ENCODE measurements around the gene SLC7A1.
A peak's percentile ranks its signal among the peaks of the same experiment; 100 is the strongest.

SLC7A1 gene

GRCh38 chr13:29484796-29485195, 110.7 kb downstream of the SLC7A1 start:
- no peak overlapping the region for H3K4me3 ChIP-seq (ENCODE audit: low read depth, low read length)
- TF ChIP-seq POLR2A (IDR thresholded peaks at IDR 0.05; ENCODE audit: extremely low read depth, insufficient read length) (no peak), CTCF (IDR thresholded peaks at IDR 0.05; ENCODE audit: low read depth, low read length) (no peak), MYC (IDR thresholded peaks at IDR 0.05; ENCODE audit: low read depth, low read length) (no peak), MAX (IDR thresholded peaks at IDR 0.05; ENCODE audit: low read depth, low read length) (no peak)
- no peak for DNase-seq (ENCODE audit: low read depth)

GRCh38 chr13:29484236-29484635, 111.3 kb downstream of the SLC7A1 start:
- DNase-seq (ENCODE audit: low read depth): peak; percentile 80
- TF ChIP-seq CTCF (IDR thresholded peaks at IDR 0.05; ENCODE audit: low read depth, low read length): no peak
- TF ChIP-seq POLR2A (IDR thresholded peaks at IDR 0.05; ENCODE audit: extremely low read depth, insufficient read length): no peak
- TF ChIP-seq MYC (IDR thresholded peaks at IDR 0.05; ENCODE audit: low read depth, low read length): no peak; the same call in 1 of the 2 replicates
- no peak for TF ChIP-seq MAX (IDR thresholded peaks at IDR 0.05; ENCODE audit: low read depth, low read length)
- no peak overlapping the region for H3K4me3 ChIP-seq (ENCODE audit: low read depth, low read length)

- TF ChIP-seq CTCF (IDR thresholded peaks at IDR 0.05; ENCODE audit: low read depth, low read length) (no peak), MAX (IDR thresholded peaks at IDR 0.05; ENCODE audit: low read depth, low read length) (no peak), POLR2A (IDR thresholded peaks at IDR 0.05; ENCODE audit: extremely low read depth, insufficient read length) (no peak), MYC (IDR thresholded peaks at IDR 0.05; ENCODE audit: low read depth, low read length) (no peak)
- DNase-seq (ENCODE audit: low read depth): no peak
- no peak overlapping the region for H3K4me3 ChIP-seq (ENCODE audit: low read depth, low read length)
Measured at GRCh38 chr13:29483623-29484022, 111.9 kb downstream of the SLC7A1 start.

GRCh38 chr13:29483211-29483610, 112.3 kb downstream of the SLC7A1 start:
- H3K4me3 ChIP-seq (ENCODE audit: low read depth, low read length): no peak overlapping the region
- TF ChIP-seq MYC (IDR thresholded peaks at IDR 0.05; ENCODE audit: low read depth, low read length) (no peak), CTCF (IDR thresholded peaks at IDR 0.05; ENCODE audit: low read depth, low read length) (no peak), POLR2A (IDR thresholded peaks at IDR 0.05; ENCODE audit: extremely low read depth, insufficient read length) (no peak), MAX (IDR thresholded peaks at IDR 0.05; ENCODE audit: low read depth, low read length) (no peak)
- DNase-seq (ENCODE audit: low read depth): no peak

GRCh38 chr13:29482504-29482903, 113.0 kb downstream of the SLC7A1 start:
- no peak for TF ChIP-seq CTCF (IDR thresholded peaks at IDR 0.05; ENCODE audit: low read depth, low read length)
- TF ChIP-seq MYC (IDR thresholded peaks at IDR 0.05; ENCODE audit: low read depth, low read length): no peak
- no peak for TF ChIP-seq MAX (IDR thresholded peaks at IDR 0.05; ENCODE audit: low read depth, low read length)
- no peak for TF ChIP-seq POLR2A (IDR thresholded peaks at IDR 0.05; ENCODE audit: extremely low read depth, insufficient read length)
- H3K4me3 ChIP-seq (ENCODE audit: low read depth, low read length): no peak overlapping the region
- no peak for DNase-seq (ENCODE audit: low read depth)

- H3K4me3 ChIP-seq (ENCODE audit: low read depth, low read length): no peak overlapping the region
- TF ChIP-seq CTCF (IDR thresholded peaks at IDR 0.05; ENCODE audit: low read depth, low read length): no peak
- TF ChIP-seq POLR2A (IDR thresholded peaks at IDR 0.05; ENCODE audit: extremely low read depth, insufficient read length): no peak
- TF ChIP-seq MYC (IDR thresholded peaks at IDR 0.05; ENCODE audit: low read depth, low read length): no peak
- no peak for TF ChIP-seq MAX (IDR thresholded peaks at IDR 0.05; ENCODE audit: low read depth, low read length)
- no peak for DNase-seq (ENCODE audit: low read depth)
Measured at GRCh38 chr13:29481603-29482002, 113.9 kb downstream of the SLC7A1 start.

Measured in NB4 (cell line).